Articular chondrocyte of knee joint (primary cell): ENCODE data around the gene SLC6A5. TPM values are rescaled to one million over a fixed set of nuclear protein-coding genes. Genes with fewer than 3 reads are reported as not detected.

ENCODE experiments used
- total RNA-seq: library from RNA; depleted of rRNA; stranded (reverse); fragments of >200 nt; gene quantifications from 2 replicates; pipeline ENCODE4 v1.2.3, GENCODE V29; 2012

Gene SLC6A5
- not detected in 2 replicates for total RNA-seq

DNA sequence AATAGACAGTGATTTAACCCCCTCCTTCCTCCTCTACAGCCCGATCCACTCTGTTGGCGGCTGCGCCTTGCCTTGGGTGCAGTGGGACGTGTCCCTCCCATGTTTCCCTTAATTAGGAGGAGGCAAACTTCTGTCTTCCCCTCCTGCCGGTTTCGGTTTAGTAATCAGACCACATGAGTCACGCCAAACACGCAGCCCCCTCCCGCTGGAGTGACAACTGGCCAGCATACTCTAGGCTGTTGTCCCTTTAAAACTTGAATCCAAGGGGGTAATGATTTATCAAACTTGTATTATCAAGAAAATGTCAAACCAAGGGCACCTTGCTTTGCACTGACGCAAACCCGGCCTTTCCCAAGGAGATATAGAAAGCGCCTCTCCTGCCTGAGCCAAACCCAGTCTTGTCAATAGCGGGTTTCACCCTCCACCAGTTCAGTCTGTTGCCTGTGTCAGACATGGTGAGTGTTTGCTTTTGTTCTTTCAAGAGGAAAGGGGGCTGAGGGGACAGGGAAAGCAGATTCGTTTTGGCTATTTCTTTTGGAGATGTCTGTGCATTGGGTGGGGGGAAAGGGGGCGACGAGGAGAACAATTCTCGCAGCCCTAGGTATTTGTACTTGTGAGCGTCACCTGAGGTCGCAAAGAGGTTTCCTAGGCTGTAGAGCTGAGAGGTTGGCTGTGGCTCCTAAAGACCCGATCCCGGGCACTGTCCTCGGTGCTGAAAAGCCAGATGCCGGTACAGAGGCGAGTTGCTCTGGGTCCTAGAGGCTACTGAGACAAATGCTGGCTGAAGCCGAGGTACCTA lies at the start of gene SLC6A5:
TSS of gene SLC6A5 (plus strand) at position 388 of the 799 bp plus-strand sequence. CDS start at position 453, 65 bp downstream.

DNA sequence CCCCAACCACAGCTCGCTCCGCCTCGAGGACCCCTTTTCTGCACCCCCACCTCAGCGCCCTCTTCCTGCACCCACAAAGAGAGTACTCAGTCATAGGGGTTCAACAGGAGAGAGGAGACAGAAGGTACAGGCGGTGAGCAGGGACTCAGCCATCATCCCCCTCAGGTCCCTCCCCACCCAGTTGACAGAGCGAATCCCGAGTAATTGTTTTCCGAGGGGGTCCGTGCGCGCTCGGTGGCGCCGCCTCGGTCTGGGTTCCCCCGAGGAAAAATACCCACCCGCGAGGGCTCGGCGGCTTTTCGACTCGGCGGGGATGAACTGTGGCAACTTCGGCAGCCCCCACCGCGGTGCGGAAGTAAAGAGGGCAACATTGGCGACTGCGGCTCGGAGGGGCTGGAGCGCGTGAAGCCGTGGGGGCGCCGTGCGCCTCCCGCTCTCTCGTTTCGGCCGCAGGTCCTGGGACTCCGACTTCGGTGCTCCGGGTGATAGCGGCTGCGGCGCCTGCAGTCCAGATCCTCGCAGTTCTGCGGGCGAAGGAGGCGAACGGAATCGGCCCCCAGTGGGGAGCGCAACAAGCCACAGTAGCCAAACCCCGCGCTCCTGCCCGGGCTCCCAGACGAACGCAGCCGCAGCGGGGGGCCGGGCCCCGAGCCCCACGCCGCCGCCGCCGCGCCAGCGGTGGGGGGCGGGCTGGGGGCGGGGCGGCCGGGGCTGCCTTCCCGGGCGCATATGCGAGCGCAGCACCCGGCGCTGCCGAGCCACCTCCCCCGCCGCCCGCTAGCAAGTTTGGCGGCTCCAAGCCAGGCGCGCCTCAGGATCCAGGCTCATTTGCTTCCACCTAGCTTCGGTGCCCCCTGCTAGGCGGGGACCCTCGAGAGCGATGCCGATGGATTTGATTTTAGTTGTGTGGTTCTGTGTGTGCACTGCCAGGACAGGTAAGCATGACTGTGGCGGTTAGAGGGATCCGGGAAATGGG lies 69.7 kb downstream of the SLC6A5 start, which contains the start of gene NELL1:
TSS of gene NELL1 (plus strand) at position 743 of the 976 bp plus-strand sequence.

Other genes starting within 250 kb of the SLC6A5 start
- gene HTATIP2, start 235.9 kb upstream of the SLC6A5 start, total RNA-seq = 27.2 and 54.9 TPM in 2 replicates
- gene PRMT3, start 211.9 kb upstream of the SLC6A5 start, total RNA-seq = 18.1 and 22.7 TPM in 2 replicates
- not detected in 2 replicates for gene NELL1, start 70.0 kb downstream of the SLC6A5 start, total RNA-seq